Measurements from ENCODE around the gene SDK1.

Gene SDK1

DNA sequence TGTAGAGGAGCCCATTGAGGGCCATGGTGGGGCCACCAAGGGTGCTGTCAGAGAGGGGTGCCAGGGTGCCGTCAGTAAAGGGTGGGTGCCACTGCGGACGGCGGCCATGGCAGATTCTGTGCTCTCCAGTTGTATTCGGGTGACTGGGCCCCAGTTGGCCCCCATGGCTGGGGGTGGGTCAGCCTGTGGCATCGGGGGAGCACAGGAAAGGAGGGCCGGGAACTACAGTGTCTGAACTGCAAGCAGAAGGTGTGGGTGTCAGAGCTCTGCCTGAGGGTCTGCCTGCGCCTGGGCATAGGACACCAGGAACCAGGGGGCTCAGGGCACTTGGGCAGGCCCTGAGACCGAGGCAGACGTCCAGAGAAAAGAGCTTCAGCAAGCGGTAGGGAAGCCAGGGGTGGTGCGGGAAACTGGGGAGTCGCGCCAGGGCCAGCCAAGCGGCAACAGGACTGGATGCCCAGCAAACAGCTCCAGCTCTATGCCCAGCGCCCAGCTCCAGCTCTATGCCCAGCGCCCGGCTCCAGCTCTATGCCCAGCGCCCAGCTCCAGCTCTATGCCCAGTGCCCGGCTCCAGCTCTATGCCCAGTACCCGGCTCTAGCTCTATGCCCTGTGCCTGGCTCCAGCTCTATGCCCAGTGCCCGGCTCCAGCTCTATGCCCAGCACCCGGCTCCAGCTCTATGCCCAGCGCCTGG, 878.8 kb downstream of the SDK1 start:
- DNase-seq (ENCODE audit: low read depth), result no peak
- TF ChIP-seq, protein P1, sequence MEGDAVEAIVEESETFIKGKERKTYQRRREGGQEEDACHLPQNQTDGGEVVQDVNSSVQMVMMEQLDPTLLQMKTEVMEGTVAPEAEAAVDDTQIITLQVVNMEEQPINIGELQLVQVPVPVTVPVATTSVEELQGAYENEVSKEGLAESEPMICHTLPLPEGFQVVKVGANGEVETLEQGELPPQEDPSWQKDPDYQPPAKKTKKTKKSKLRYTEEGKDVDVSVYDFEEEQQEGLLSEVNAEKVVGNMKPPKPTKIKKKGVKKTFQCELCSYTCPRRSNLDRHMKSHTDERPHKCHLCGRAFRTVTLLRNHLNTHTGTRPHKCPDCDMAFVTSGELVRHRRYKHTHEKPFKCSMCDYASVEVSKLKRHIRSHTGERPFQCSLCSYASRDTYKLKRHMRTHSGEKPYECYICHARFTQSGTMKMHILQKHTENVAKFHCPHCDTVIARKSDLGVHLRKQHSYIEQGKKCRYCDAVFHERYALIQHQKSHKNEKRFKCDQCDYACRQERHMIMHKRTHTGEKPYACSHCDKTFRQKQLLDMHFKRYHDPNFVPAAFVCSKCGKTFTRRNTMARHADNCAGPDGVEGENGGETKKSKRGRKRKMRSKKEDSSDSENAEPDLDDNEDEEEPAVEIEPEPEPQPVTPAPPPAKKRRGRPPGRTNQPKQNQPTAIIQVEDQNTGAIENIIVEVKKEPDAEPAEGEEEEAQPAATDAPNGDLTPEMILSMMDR (IDR thresholded peaks at IDR 0.05; ENCODE audit: low read depth, low read length), result no peak
- TF ChIP-seq POLR2A (IDR thresholded peaks at IDR 0.05; ENCODE audit: extremely low read depth, insufficient read length), result no peak
- TF ChIP-seq, protein P2, sequence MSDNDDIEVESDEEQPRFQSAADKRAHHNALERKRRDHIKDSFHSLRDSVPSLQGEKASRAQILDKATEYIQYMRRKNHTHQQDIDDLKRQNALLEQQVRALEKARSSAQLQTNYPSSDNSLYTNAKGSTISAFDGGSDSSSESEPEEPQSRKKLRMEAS (IDR thresholded peaks at IDR 0.05; ENCODE audit: low read depth, low read length), result no peak
- H3K4me3 ChIP-seq (ENCODE audit: low read depth, low read length), result no peak overlapping the region

DNA sequence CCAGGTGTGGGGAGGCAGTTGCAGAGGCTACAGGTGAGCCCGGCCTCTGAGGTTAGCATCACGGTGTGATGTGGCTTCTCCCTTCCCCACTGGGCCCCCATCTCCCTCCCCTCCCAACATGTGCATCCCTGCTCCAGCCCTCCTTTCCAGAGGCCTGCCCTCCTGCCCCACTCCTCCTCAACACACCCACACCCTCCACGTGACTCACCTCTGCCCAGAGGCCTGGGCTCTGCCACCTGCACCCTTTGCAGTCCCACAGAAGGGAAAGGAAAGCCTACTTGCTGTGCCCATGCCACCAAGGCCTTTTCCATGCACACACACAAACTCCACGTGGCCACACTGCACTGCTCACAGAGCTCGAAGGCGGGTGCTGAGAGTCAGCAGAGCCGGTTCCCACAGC, 880.4 kb downstream of the SDK1 start:
- TF ChIP-seq POLR2A (IDR thresholded peaks at IDR 0.05; ENCODE audit: extremely low read depth, insufficient read length), result no peak
- TF ChIP-seq, protein P2 (IDR thresholded peaks at IDR 0.05; ENCODE audit: low read depth, low read length), result no peak
- TF ChIP-seq MYC (IDR thresholded peaks at IDR 0.05; ENCODE audit: low read depth, low read length), result no peak
- TF ChIP-seq, protein P1 (IDR thresholded peaks at IDR 0.05; ENCODE audit: low read depth, low read length), result no peak
- DNase-seq (ENCODE audit: low read depth), result no peak

DNA sequence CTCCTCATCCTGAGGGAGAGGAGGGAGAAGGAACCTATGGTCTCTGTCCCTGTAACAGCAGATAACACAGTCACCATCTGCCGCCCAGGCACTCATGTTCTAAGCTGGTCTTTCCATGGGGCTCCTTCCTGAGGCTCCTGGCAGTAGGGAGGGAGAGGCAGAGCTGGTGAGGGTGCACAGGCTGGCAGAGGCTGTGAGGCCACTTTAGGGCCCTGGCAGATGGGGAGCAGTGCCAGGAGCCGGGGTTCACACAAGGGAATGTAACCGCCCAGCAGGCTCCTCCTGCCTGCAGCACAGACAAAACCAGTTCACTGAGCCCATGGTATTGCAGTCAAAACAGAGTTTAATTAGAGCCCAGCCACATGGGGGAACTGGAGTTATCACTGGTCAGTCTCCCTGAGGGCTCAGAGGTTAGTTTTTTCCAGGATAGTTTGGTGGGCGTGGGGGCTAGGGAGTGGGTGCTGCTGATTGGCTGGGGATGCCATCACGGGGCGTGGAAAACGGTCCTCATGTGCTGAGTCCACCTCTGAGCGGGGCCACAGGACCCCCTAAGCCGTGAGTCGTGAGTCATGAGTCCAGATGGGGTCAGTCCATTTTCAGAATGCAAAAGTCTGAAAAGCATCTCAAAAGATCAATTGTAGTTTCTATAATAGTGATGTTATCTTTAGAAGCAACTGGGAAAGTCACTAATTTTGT, 881.7 kb downstream of the SDK1 start:
- no peak for TF ChIP-seq MYC (IDR thresholded peaks at IDR 0.05; ENCODE audit: low read depth, low read length)
- TF ChIP-seq, protein P1 (IDR thresholded peaks at IDR 0.05; ENCODE audit: low read depth, low read length), result no peak
- TF ChIP-seq, protein P2 (IDR thresholded peaks at IDR 0.05; ENCODE audit: low read depth, low read length), result no peak
- no peak for TF ChIP-seq POLR2A (IDR thresholded peaks at IDR 0.05; ENCODE audit: extremely low read depth, insufficient read length)
- no peak overlapping the region for H3K4me3 ChIP-seq (ENCODE audit: low read depth, low read length)
- DNase-seq (ENCODE audit: low read depth), result no peak

More for the DNA sequence above, 880.4 kb downstream of the SDK1 start:
- H3K4me3 ChIP-seq (ENCODE audit: low read depth, low read length), result no peak overlapping the region

DNA sequence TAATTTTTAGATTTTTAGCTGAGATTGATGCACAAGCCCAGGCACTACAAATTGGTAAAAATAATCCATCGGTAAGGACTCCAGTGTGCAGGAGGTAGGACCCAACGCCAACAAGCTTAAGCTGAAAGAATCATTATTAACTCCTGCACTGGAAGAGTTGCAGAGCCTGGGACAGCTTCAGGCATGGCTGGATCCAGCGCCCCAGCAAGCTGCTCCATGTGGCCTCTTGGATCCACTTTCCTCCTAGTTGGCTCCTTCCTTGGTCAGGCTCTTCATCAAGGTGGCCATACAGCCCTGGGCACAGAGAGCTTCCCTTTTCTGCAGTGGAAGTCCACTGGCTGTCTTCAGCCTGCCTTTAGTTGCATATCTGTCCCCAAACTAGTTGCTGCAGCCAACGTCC, 883.6 kb downstream of the SDK1 start:
- TF ChIP-seq, protein P2 (IDR thresholded peaks at IDR 0.05; ENCODE audit: low read depth, low read length), result no peak
- TF ChIP-seq, protein P1 (IDR thresholded peaks at IDR 0.05; ENCODE audit: low read depth, low read length), result no peak
- TF ChIP-seq POLR2A (IDR thresholded peaks at IDR 0.05; ENCODE audit: extremely low read depth, insufficient read length) (no peak), MYC (IDR thresholded peaks at IDR 0.05; ENCODE audit: low read depth, low read length) (no peak)
- H3K4me3 ChIP-seq (ENCODE audit: low read depth, low read length), result no peak overlapping the region
- no peak for DNase-seq (ENCODE audit: low read depth)

DNA sequence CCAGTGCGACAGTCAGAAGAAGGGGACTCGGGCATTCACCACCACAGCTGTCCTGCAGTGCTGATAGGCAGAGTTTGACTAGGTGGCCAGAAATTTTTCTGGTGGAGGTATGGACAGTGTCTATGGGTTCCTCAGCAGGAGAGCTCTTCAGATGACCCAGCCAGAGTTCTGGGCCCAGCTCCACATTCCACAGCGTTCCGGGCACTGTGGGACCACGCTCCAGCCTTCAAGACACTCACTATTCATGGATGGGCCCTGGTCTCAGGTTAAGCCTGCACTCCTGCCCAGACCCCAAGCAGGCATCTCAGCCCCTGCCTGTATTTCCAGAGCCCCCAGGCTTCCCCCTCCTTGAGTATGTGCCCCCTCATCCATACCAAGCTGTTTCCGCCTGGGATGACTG, 884.1 kb downstream of the SDK1 start:
- H3K4me3 ChIP-seq (ENCODE audit: low read depth, low read length), result no peak overlapping the region
- TF ChIP-seq, protein P2 (IDR thresholded peaks at IDR 0.05; ENCODE audit: low read depth, low read length), result no peak
- TF ChIP-seq MYC (IDR thresholded peaks at IDR 0.05; ENCODE audit: low read depth, low read length) (no peak), POLR2A (IDR thresholded peaks at IDR 0.05; ENCODE audit: extremely low read depth, insufficient read length) (no peak)
- TF ChIP-seq, protein P1 (IDR thresholded peaks at IDR 0.05; ENCODE audit: low read depth, low read length), result no peak
- no peak for DNase-seq (ENCODE audit: low read depth)

All from NB4 (cell line).